ENCODE data around the gene SERPINB3.

SERPINB3 gene

DNA sequence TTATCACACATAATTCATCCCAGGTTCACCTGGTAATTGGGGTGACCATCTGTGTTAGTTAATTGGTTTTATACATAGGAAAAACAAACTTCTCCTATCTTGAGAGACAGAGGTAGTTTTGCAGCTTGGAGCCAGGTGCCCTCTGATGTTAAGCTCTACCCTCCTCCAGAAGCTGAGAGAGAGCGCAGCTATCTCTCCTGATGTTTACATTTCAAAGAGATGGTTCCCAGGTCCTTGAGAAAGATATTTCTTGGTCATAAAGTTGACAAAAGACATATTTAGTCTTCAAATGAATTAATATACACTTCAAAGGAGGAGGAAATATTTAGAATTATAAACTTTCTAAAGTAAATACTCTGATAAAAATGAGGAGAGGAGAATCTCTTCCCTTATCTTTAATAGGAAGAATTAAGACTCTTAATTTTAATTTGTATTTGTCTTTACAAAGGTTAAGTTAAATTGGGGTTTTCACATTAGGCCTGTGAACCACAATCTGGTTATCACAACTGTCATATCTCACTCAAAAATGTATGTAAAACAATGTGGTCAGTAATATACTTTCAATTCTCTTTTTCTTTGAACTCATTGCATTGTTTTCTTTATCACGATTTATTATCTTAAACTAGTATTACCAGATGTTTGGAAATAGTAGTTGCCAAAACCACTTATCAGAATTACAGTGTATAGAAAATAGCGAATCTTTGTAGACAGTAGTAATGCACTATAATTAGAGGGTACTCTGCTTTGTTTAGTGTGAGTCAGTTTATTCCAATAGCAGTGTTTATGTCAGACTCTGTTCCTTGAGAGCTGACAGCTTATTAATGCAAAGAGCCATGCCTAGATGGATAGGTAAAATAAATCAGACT, 44.4 kb downstream of the SERPINB3 start:
- no peaks in the 10 kb centered on the region for H3K9me3 ChIP-seq (ENCODE audit: insufficient read depth, low read length)

DNA sequence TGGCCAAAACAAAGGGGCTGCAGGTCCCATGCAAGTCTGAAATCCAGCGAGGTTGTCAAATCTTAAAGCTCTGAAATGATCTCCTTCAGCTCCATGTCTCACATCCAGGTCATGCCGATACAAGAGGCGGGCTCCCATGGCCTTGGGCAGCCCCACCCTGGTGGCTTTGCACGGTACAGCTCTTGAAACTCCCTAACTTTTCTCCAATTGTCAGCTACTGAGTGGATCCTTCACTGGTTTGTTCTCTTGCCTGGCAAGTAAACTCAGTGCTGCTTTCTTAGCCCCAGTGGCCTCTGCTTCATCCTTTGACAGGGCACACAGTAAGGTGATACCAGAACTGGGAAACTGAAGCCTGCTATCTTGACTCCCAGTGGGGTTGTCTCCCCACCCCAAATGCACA, 48.3 kb downstream of the SERPINB3 start:
- DNase-seq (ENCODE audit: low read depth, low spot score) = no peak
- no peak overlapping the region for H3K4me3 ChIP-seq (ENCODE audit: insufficient read length, low read depth)
- no peaks in the 10 kb centered on the region for H3K4me1 ChIP-seq (ENCODE audit: insufficient read depth, insufficient read length)
- H3K9me3 ChIP-seq (ENCODE audit: insufficient read depth, low read length) = no peaks in the 10 kb centered on the region
- H3K36me3 ChIP-seq (ENCODE audit: insufficient read depth, insufficient read length, low read length) = no peaks in the 10 kb centered on the region
- TF ChIP-seq SUZ12 (IDR thresholded peaks at IDR 0.05; ENCODE audit: extremely low read depth, insufficient read depth, insufficient read length) (no peak), YY1 (IDR thresholded peaks at IDR 0.05; ENCODE audit: insufficient read depth, insufficient read length) (no peak), ZNF274 (IDR thresholded peaks at IDR 0.05; ENCODE audit: low read depth, low read length) (no peak)
- H3K27me3 ChIP-seq (ENCODE audit: insufficient read depth, insufficient read length) = no peaks in the 10 kb centered on the region
- no peak overlapping the region for H3K9ac ChIP-seq (ENCODE audit: insufficient read length, low read depth)

More for the DNA sequence above, 44.4 kb downstream of the SERPINB3 start:
- Histone ChIP-seq H3K4me3 (ENCODE audit: insufficient read length, low read depth) (no peak overlapping the region), H3K36me3 (ENCODE audit: insufficient read depth, insufficient read length, low read length) (no peaks in the 10 kb centered on the region), H3K4me1 (ENCODE audit: insufficient read depth, insufficient read length) (no peaks in the 10 kb centered on the region), H3K27me3 (ENCODE audit: insufficient read depth, insufficient read length) (no peaks in the 10 kb centered on the region), H3K9ac (ENCODE audit: insufficient read length, low read depth) (no peak overlapping the region)
- DNase-seq (ENCODE audit: low read depth, low spot score) = no peak
- TF ChIP-seq ZNF274 (IDR thresholded peaks at IDR 0.05; ENCODE audit: low read depth, low read length) = no peak
- TF ChIP-seq SUZ12 (IDR thresholded peaks at IDR 0.05; ENCODE audit: extremely low read depth, insufficient read depth, insufficient read length) = no peak
- no peak for TF ChIP-seq YY1 (IDR thresholded peaks at IDR 0.05; ENCODE audit: insufficient read depth, insufficient read length)

DNA sequence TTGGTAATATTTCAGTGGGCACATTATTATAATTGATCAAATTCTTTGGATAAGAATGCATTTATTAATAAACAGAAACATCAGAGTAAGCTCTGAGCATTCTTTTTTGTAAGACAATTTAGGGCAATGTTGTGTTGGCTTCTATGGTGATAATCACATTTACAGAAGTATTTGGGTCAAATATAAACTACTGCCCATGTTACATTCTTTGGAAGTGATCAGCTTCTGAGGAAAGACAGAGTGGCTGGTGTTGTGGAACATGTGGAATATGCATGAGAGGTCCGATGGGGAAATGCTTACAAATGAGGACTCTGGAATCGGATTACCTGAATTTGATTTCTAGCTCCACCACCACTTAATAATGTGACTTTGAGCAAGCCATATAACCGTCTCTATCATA, 55.2 kb downstream of the SERPINB3 start:
- no peak for DNase-seq (ENCODE audit: low read depth, low spot score)
- Histone ChIP-seq H3K9me3 (ENCODE audit: insufficient read depth, low read length) (no peaks in the 10 kb centered on the region), H3K4me1 (ENCODE audit: insufficient read depth, insufficient read length) (no peaks in the 10 kb centered on the region), H3K27me3 (ENCODE audit: insufficient read depth, insufficient read length) (no peaks in the 10 kb centered on the region), H3K9ac (ENCODE audit: insufficient read length, low read depth) (no peak overlapping the region), H3K4me3 (ENCODE audit: insufficient read length, low read depth) (no peak overlapping the region), H3K36me3 (ENCODE audit: insufficient read depth, insufficient read length, low read length) (no peaks in the 10 kb centered on the region)
- TF ChIP-seq YY1 (IDR thresholded peaks at IDR 0.05; ENCODE audit: insufficient read depth, insufficient read length) (no peak), ZNF274 (IDR thresholded peaks at IDR 0.05; ENCODE audit: low read depth, low read length) (no peak), SUZ12 (IDR thresholded peaks at IDR 0.05; ENCODE audit: extremely low read depth, insufficient read depth, insufficient read length) (no peak)

Measured in NT2/D1 (cell line).